ENCODE results near the gene KMT2A.

KMT2A gene

DNA sequence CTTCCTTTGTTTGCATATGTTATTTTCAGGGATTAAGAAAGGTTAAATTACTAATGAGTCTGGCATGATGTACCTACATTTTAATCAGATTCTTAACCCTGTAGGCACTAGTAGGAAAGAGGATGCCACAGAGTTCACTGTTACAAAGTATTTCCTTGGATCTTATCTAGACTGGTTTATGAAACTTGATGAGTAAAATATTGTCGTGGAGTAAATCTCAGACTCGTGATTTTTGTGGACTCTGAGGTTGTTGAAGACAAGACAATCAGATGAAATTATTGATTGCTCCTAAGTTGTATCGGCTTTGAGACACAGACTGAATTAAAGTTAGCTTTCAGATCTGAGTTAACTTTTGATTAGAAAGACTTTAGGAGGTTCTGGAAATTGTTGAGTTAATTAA, 6.0 kb downstream of the KMT2A start:
- no peak for DNase-seq (ENCODE audit: low read depth)
- H3K4me3 ChIP-seq (ENCODE audit: control insufficient read depth, low read depth, low read length) = no peak overlapping the region
- TF ChIP-seq CTCF (conservative IDR thresholded peaks at IDR 0.05; ENCODE audit: control insufficient read depth, insufficient read depth, low read depth, low read length) = no peak

DNA sequence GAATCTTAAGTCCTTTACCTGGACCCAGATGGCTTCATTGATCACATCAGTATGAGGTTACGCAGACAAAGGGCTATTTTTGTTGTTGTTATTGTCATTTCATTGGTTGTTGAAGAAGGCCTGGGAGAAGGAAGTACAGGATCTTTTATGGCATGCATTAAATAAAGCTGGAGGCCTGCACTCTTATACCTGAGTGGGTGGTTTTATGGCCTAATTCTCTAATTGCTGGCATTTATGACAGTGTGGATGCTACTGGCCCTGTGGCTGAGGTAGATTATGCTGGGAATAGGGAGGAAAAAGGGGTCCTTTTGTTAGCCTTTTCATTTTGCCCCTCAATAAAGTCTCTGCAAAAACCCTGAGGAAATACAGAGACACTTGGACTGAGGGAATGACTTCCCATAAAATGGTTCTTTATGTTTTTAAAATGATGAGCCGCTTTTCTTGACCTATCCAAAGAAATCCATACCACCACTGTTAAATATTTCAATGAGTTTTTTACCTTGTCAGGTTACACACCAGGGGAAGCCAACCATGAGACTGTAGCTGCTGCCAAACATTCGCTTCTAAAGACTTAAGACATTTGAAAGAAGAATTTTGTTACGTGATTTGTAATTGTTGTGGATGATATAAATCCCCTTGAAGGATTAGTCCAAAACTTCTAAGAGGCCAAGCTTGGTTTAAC, 6.8 kb downstream of the KMT2A start:
- no peak for DNase-seq (ENCODE audit: low read depth)
- no peak for TF ChIP-seq CTCF (conservative IDR thresholded peaks at IDR 0.05; ENCODE audit: control insufficient read depth, insufficient read depth, low read depth, low read length)
- no peak overlapping the region for H3K4me3 ChIP-seq (ENCODE audit: control insufficient read depth, low read depth, low read length)

DNA sequence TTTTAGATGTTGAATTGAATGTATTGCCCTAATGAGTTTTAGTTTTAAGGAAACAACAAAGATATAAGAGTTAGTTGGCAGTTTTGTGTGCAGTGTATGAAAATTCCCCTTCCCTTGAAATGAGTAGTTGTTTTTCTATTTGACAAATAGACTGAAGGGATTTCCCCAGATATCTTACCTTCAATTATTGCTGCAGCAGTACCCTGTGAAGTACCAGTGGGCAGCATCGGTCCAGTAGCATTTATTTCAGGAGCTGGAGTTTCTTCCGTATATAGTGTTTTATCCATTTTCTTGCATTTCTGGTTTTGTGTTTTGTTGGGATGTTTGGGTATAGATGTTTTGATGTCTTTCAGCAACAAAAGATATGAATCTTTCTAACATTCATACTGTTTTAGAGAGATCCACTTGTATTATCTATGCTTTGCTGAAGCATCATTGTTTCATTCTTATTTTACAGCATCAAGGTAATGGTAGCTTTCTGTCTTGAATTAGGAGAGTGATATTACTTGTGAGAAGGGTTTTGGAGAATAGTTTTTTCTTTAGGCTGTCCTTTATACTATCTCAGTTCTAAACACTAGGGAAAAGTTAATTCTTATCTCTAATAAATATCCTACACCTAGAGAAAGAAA, 7.4 kb downstream of the KMT2A start:
- TF ChIP-seq CTCF (conservative IDR thresholded peaks at IDR 0.05; ENCODE audit: control insufficient read depth, insufficient read depth, low read depth, low read length) = no peak
- no peak for DNase-seq (ENCODE audit: low read depth)
- no peak overlapping the region for H3K4me3 ChIP-seq (ENCODE audit: control insufficient read depth, low read depth, low read length)

DNA sequence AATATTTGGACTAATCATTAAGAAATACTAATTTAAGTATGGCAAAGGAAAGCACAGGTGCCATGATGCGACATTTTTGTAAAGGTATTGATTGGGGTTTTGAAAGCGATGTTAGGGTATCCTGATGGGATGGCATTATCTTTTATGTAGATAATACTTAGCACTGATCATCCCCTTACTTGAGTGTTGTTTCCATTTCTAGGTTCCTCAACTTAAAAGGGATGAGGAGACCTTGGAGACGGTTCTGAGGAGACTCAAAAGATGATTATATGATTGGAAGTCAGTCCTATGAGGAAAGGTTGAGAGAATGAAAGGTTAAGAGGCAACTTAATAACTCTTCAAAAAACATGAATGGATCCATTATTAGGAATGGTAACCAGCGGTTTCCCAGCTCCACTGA, 11.1 kb downstream of the KMT2A start:
- no peak for TF ChIP-seq CTCF (conservative IDR thresholded peaks at IDR 0.05; ENCODE audit: control insufficient read depth, insufficient read depth, low read depth, low read length)
- no peak for DNase-seq (ENCODE audit: low read depth)
- no peak overlapping the region for H3K4me3 ChIP-seq (ENCODE audit: control insufficient read depth, low read depth, low read length)

GRCh38 chr11:118448294-118448693, 12.0 kb downstream of the KMT2A start:
- no peak overlapping the region for H3K4me3 ChIP-seq (ENCODE audit: control insufficient read depth, low read depth, low read length)
- no peak for TF ChIP-seq CTCF (conservative IDR thresholded peaks at IDR 0.05; ENCODE audit: control insufficient read depth, insufficient read depth, low read depth, low read length)
- peak; percentile 28 for DNase-seq (ENCODE audit: low read depth)

DNA sequence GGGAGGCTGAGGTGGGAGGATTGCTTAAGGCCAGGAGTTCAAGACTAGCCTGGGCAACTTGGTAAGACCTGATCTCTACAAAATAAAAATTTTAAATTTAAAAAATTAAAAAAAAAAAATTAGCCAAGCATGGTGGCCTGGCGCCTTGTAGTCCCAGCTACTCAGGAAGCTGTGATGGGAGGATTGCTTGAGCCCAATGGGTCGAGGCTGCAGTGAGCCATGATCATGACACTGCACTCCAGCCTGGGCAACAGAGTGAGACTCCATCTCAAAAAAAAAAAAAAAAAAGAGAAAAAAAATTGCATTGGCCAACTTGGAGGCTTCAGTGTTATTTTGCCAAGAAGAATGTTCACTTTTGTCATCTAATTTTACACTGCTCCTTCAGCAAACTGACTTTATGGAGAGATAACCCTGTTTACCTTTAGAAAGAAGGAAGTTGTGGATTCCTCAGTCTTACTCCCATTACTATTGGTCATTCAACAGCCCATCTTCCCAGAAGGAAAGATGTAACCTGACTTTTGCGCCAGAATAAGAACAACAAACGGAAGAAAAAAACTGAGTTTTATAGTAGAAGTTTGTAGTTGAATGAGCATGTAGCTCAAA, 13.1 kb downstream of the KMT2A start:
- TF ChIP-seq CTCF (conservative IDR thresholded peaks at IDR 0.05; ENCODE audit: control insufficient read depth, insufficient read depth, low read depth, low read length) = no peak
- no peak for DNase-seq (ENCODE audit: low read depth)
- no peak overlapping the region for H3K4me3 ChIP-seq (ENCODE audit: control insufficient read depth, low read depth, low read length)
